Loucy (cell line): ENCODE data around the gene LPIN1.
A peak's percentile ranks its signal among the peaks of the same experiment; 100 is the strongest.

Experiments used
- H2AFZ ChIP-seq: fragments of 200-600 bp; sonication (generic); 2 replicates; pipeline ENCODE4 v1.6.0; 2016; ENCODE audit warnings: antibody characterized with exemption, mild to moderate bottlenecking, low read length, moderate library complexity
- H3F3A ChIP-seq: fragments of 200-600 bp; 2 replicates; pipeline ENCODE4 v1.6.0; 2016; ENCODE audit warnings: antibody characterized with exemption, low read depth, mild to moderate bottlenecking
- H3K27me3 ChIP-seq: fragments of 200-600 bp; sonication (generic); 2 replicates; pipeline ENCODE4 v1.6.1; 2014; ENCODE audit warnings: low read length, mild to moderate bottlenecking; ENCODE audit not compliant: insufficient read depth, poor library complexity, severe bottlenecking
- H3K36me3 ChIP-seq: fragments of 200-600 bp; sonication (generic); 2 replicates; pipeline ENCODE4 v1.6.1; 2016; ENCODE audit warnings: low read length; ENCODE audit not compliant: insufficient read depth
- H3K4me1 ChIP-seq: fragments of 200-600 bp; sonication (generic); 2 replicates; pipeline ENCODE4 v1.5.1; 2014; ENCODE audit warnings: low read length, mild to moderate bottlenecking; ENCODE audit not compliant: insufficient read depth, poor library complexity, severe bottlenecking
- H3K4me2 ChIP-seq: fragments of 200-600 bp; sonication (generic); 2 replicates; pipeline ENCODE4 v1.6.0; 2014; ENCODE audit warnings: antibody characterized with exemption, low read length, low read depth, mild to moderate bottlenecking; ENCODE audit not compliant: poor library complexity, severe bottlenecking
- H3K4me3 ChIP-seq: fragments of 200-600 bp; sonication (generic); 2 replicates; pipeline ENCODE4 v1.5.1; 2014; ENCODE audit warnings: low read length, mild to moderate bottlenecking, mixed read lengths; ENCODE audit not compliant: poor library complexity, severe bottlenecking
- H3K79me2 ChIP-seq: fragments of 200-600 bp; sonication (generic); 2 replicates; pipeline ENCODE4 v1.6.1; 2014; ENCODE audit warnings: low read length; ENCODE audit not compliant: insufficient read depth
- H3K9ac ChIP-seq: fragments of 200-600 bp; sonication (generic); 2 replicates; pipeline ENCODE4 v1.6.0; 2014; ENCODE audit warnings: mild to moderate bottlenecking, low read depth, low read length, moderate library complexity; ENCODE audit not compliant: poor library complexity, severe bottlenecking
- H3K9me2 ChIP-seq: fragments of 200-600 bp; sonication (generic); replicated peaks from 2 replicates; pipeline ENCODE4 v1.6.1; 2016; ENCODE audit warnings: low read depth, low read length, mixed read lengths
- H3K9me3 ChIP-seq: fragments of 200-600 bp; sonication (generic); 2 replicates; pipeline ENCODE4 v1.6.1; 2014; ENCODE audit warnings: mild to moderate bottlenecking, antibody characterized with exemption, low read length, low read depth; ENCODE audit not compliant: insufficient read depth
- H4K20me1 ChIP-seq: fragments of 200-600 bp; sonication (generic); 2 replicates; pipeline ENCODE4 v1.6.0; 2014; ENCODE audit warnings: antibody characterized with exemption, low read length, mild to moderate bottlenecking; ENCODE audit not compliant: insufficient read depth, poor library complexity, severe bottlenecking
- CTCF ChIP-seq: fragments of 200-600 bp; sonication (generic); conservative IDR thresholded peaks from 2 replicates; pipeline ENCODE4 v1.5.1; 2014; ENCODE audit warnings: mild to moderate bottlenecking, antibody characterized with exemption, low read length
- EZH2phosphoT487 ChIP-seq: fragments of 200-600 bp; IDR thresholded peaks from 2 replicates; pipeline ENCODE4 v1.6.1; 2018; ENCODE audit warnings: antibody characterized with exemption, mild to moderate bottlenecking, moderate library complexity, borderline replicate concordance

Gene LPIN1

GRCh38 chr2:11863513-11864328, 117.3 kb downstream of the LPIN1 start:
- Histone ChIP-seq H2AFZ (peak overlapping the region; percentile 61), H3K4me2 (peak overlapping the region; percentile 36), H3K9me3 (peaks cover 17% of the 10 kb centered on the region; the same call in 1 of the 2 replicates), H3K4me3 (no peak overlapping the region), H3K79me2 (no peaks in the 10 kb centered on the region), H3F3A (no peaks in the 10 kb centered on the region), H3K27me3 (no peaks in the 10 kb centered on the region), H3K9me2 (no peaks in the 10 kb centered on the region), H4K20me1 (no peaks in the 10 kb centered on the region), H3K36me3 (no peaks in the 10 kb centered on the region), H3K4me1 (peaks cover 9% of the 10 kb centered on the region), H3K9ac (no peak overlapping the region)
- no peak for TF ChIP-seq EZH2phosphoT487
- TF ChIP-seq CTCF: peak; percentile 99

GRCh38 chr2:11864724-11865123, 118.3 kb downstream of the LPIN1 start:
- Histone ChIP-seq H3F3A (no peaks in the 10 kb centered on the region), H3K79me2 (no peaks in the 10 kb centered on the region), H3K4me3 (no peak overlapping the region), H3K36me3 (no peaks in the 10 kb centered on the region), H3K4me2 (no peak overlapping the region), H3K9ac (no peak overlapping the region), H3K27me3 (no peaks in the 10 kb centered on the region), H2AFZ (no peak overlapping the region), H3K9me2 (no peaks in the 10 kb centered on the region), H3K4me1 (peaks cover 9% of the 10 kb centered on the region), H4K20me1 (no peaks in the 10 kb centered on the region), H3K9me3 (peaks cover 7% of the 10 kb centered on the region; the same call in 1 of the 2 replicates)
- TF ChIP-seq EZH2phosphoT487: no peak
- TF ChIP-seq CTCF: no peak

GRCh38 chr2:11865378-11865777, 118.9 kb downstream of the LPIN1 start:
- no peak for TF ChIP-seq CTCF
- TF ChIP-seq EZH2phosphoT487: no peak
- Histone ChIP-seq H3K4me3 (no peak overlapping the region), H3K4me1 (peaks cover 9% of the 10 kb centered on the region), H3K9me3 (0 out of 2 replicates have a peak, but pooled peaks cover 1% of the 10 kb centered on the region), H3K36me3 (no peaks in the 10 kb centered on the region), H4K20me1 (no peaks in the 10 kb centered on the region), H3K9me2 (no peaks in the 10 kb centered on the region), H3K79me2 (no peaks in the 10 kb centered on the region), H3K27me3 (no peaks in the 10 kb centered on the region), H2AFZ (no peak overlapping the region), H3K4me2 (no peak overlapping the region), H3F3A (no peaks in the 10 kb centered on the region), H3K9ac (no peak overlapping the region)
